Forelimb muscle (tissue), 1 donor: ENCODE measurements around the gene NUDT16L1. TPM values are rescaled to one million over a fixed set of nuclear protein-coding genes. Genes with fewer than 3 reads are reported as not detected.
A peak's percentile ranks its signal among the peaks of the same experiment; 100 is the strongest.
"Not testable (repeated sequence)": the region's sequence is repeated elsewhere in the genome, so short reads cannot be mapped to it uniquely, and the experiment has no call there.

Experiments used
- DNase-seq: peaks from one replicate; pipeline ENCODE4 v3.0.0-alpha.2; 2013; ENCODE audit warnings: low read depth
- polyA plus RNA-seq: library from polyadenylated mRNA; unstranded; fragments of 120-200 nt; gene quantifications from one replicate; pipeline ENCODE4 v1.2.1, GENCODE V29; 2013; ENCODE audit not compliant: insufficient read length

The NUDT16L1 gene
- polyA plus RNA-seq, 1 donor = 23.3 TPM

- DNase-seq = no peak
Observed at GRCh38 chr16:4718466-4718865, 25.1 kb downstream of the NUDT16L1 start.

- no peak for DNase-seq
Observed at GRCh38 chr16:4723071-4723767, 29.9 kb downstream of the NUDT16L1 start.

- DNase-seq = no peak
Observed at GRCh38 chr16:4724661-4725270, 31.4 kb downstream of the NUDT16L1 start.

GRCh38 chr16:4726616-4727015 is 33.3 kb downstream of the NUDT16L1 start:
- no peak for DNase-seq

DNA sequence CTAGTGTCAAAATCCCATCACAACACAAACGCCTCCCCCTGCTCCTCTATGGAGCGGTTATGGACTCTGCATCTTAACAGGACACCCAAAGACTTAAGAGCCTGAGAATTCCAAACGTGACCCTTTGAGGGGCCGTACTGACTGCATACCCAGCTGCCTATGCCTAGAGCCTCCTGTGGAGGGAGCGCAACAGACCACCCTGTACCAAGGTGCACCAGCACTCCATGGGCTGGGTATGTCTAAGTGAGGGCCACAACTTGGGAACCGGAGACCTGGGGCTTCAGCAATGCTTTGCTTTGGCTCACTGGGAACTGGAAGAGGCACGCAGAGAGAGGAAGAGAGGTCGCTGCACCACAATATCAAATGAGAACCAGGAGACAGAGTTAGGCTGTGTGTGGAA is 35.3 kb downstream of the NUDT16L1 start:
- DNase-seq = no peak

GRCh38 chr16:4729876-4730275 is 36.5 kb downstream of the NUDT16L1 start:
- DNase-seq = no peak

DNA sequence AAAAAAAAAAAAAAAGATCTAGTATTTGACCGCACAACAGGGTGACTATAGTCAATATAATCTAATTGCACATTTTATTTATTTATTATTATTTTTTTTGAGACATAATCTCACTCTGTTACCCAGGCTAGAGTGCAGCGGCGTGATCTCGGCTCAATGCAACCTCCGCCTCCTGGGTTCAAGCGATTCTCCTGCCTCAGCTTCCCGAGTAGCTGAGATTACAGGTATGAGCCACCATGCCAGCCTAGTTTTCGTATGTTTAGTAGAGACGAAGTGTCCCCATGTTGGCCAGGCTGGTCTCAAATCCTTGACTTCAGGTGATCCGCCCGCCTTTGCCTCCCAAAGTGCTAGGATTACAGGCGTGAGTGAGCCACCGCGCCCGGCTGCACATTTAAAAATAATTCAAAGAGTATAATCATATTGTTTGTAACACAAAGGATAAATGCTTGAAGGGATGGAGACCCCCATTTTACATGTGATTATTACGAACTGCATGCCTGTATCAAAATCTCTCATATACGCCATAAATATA is 39.9 kb downstream of the NUDT16L1 start:
- no peak for DNase-seq

GRCh38 chr16:4733747-4734062 is 40.3 kb downstream of the NUDT16L1 start:
- no peak for DNase-seq

GRCh38 chr16:4734063-4734729 is 40.8 kb downstream of the NUDT16L1 start, which contains the start of the genes ANKS3 and DNAAF8:
Gene ANKS3, minus strand, starts transcription at chr16:4734271. Its CDS starts 4,122 bp downstream, at chr16:4730149.
Gene DNAAF8, plus strand, starts transcription at chr16:4734537. Its CDS starts 1,978 bp downstream, at chr16:4736515.
- peak; percentile 85 for DNase-seq

GRCh38 chr16:4734730-4735535 is 41.6 kb downstream of the NUDT16L1 start:
- peak; percentile 60 for DNase-seq

- no peak for DNase-seq
Observed at GRCh38 chr16:4736546-4736945, 43.2 kb downstream of the NUDT16L1 start.

DNA sequence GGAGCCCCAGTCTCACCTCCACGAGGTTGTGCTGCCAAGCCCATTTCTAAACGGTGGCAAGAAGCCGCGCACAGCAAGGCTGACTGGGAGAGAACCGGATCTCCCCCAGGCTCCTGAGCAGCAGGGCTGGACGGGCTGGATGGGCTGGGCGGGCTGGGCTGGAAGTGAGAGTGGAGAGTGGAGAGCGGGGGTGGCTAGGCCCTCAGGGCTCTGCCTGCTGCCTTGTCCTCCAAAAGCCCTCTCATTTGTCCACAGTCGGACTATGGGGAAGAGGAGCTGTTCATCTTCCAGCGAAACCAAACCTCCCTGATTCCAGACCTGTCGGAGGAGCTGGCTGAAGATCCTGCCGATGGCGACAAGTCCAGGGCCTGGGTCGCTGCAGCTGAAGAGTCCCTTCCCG is 44.2 kb downstream of the NUDT16L1 start:
- DNase-seq = no peak

GRCh38 chr16:4738370-4738769 is 45.0 kb downstream of the NUDT16L1 start:
- DNase-seq = not testable (repeated sequence)

DNA sequence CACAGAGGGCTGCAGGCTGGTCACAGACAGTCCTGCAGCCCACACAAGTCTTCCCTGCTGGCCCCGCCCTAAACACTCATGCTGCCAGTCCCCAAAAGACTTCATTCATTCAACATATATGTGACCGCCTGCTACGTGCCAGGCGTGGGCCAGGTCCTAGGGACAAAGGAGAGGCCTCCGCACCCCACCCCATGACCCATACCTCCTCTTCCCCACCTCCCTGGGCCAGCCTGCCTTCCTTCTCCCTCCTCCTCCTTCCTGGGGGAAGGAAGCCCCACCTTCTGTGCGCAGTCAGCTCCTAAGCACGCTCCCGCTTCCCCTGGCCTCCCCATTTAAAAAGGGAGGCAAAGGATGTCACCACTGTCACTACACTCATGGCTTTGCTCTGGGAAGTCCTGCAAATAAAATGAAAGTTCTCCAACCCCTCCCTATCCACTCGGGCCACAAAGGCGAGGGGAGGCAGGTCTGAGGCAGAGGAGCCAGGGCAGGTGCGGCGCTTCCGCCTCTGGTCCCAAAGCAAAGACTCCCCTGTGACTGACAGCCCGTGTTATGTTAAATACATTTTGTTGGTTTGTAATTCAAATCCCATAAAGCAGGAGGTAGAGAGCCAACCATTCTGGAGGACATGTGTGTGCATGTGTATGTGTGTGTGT is 50.0 kb downstream of the NUDT16L1 start:
- no peak for DNase-seq

DNA sequence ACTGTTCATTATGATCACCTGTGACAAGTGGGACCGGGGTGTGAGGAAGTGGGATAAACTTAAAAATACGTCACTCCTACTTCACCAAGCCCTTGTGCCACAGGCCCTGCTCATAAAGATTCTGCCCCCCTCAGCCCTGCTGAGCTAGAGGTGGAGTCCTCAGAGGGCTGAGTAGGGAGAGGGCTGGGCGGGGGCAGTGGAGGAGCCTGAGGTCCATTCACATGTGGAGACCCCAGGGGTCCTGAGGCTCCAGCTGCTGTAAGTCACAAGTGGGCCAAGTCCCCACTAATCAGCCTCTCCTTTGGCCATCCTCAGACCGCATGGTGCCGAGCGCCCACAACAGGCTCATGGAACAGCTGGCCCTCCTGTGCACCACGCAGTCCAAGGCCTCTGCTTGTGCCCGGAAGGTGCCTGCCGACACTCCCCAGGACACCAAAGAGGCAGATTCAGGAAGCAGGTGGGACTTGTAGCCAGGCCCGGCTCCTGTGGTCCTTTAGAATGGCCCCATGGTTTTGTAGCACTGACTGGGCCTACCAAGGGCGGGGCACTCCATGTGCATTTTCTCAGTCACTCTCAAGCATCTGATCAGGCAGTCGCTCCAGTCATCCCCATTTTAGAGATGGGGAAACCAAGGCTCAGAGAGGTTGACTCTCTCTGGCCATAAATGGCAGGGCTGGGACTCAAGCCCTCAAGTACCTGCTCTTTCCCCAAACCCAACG is 51.4 kb downstream of the NUDT16L1 start:
- no peak for DNase-seq

- DNase-seq = no peak
Observed at GRCh38 chr16:4745274-4745569, 51.9 kb downstream of the NUDT16L1 start.

Other genes with a start within 250 kb of the NUDT16L1 start
- 13.2 TPM for gene NMRAL1, start 218.9 kb upstream of the NUDT16L1 start, polyA plus RNA-seq
- gene HMOX2, start 217.2 kb upstream of the NUDT16L1 start, polyA plus RNA-seq = 36.2 TPM
- gene CDIP1, start 154.8 kb upstream of the NUDT16L1 start, polyA plus RNA-seq = 46.2 TPM
- gene C16orf96, start 137.2 kb upstream of the NUDT16L1 start, polyA plus RNA-seq = 0.73 TPM
- 23.4 TPM for gene UBALD1, start 78.7 kb upstream of the NUDT16L1 start, polyA plus RNA-seq
- gene MGRN1, start 68.7 kb upstream of the NUDT16L1 start, polyA plus RNA-seq = 35.5 TPM
- gene ANKS3, start 40.7 kb downstream of the NUDT16L1 start, polyA plus RNA-seq = 16.0 TPM
- 0.63 TPM for gene DNAAF8, start 41.0 kb downstream of the NUDT16L1 start, polyA plus RNA-seq
- 8.7 TPM for gene ZNF500, start 73.6 kb downstream of the NUDT16L1 start, polyA plus RNA-seq
- not detected for gene SEPTIN12, start 94.8 kb downstream of the NUDT16L1 start, polyA plus RNA-seq
- not detected for gene SMIM22, start 101.8 kb downstream of the NUDT16L1 start, polyA plus RNA-seq
- gene ROGDI, start 109.1 kb downstream of the NUDT16L1 start, polyA plus RNA-seq = 13.5 TPM
- 46.8 TPM for gene GLYR1, start 153.7 kb downstream of the NUDT16L1 start, polyA plus RNA-seq
- 17.9 TPM for gene UBN1, start 153.9 kb downstream of the NUDT16L1 start, polyA plus RNA-seq
- gene PPL, start 243.6 kb downstream of the NUDT16L1 start, polyA plus RNA-seq = 1.1 TPM